ENCODE data around the gene PRPF18. TPM values are rescaled to one million over a fixed set of nuclear protein-coding genes. Genes with fewer than 3 reads are reported as not detected.
"Not testable (repeated sequence)": the region's sequence is repeated elsewhere in the genome, so short reads cannot be mapped to it uniquely, and the experiment has no call there.

PRPF18 gene
- polyA plus RNA-seq (2012; ENCODE audit: insufficient read depth, insufficient read length): 28.8 TPM

GRCh38 chr10:13586676-13587355 lies at the start of gene PRPF18:
TSS of gene PRPF18 (plus strand) at chr10:13586965. CDS start at chr10:13587087, 122 bp downstream.
- DNase-seq (ENCODE audit: low read depth, low spot score): peak; percentile 93
- peak within 1 kb of the TSS; percentile 96 for H3K4me3 ChIP-seq (ENCODE audit: low read length)

- not testable (repeated sequence) for H3K4me3 ChIP-seq (ENCODE audit: low read length); DNase-seq (ENCODE audit: low read depth, low spot score)
These were observed 48.8 kb upstream of the PRPF18 start for GRCh38 chr10:13537985-13538384.

- H3K4me3 ChIP-seq (ENCODE audit: low read length): no peak overlapping the region
- DNase-seq (ENCODE audit: low read depth, low spot score): no peak
These were observed 44.2 kb upstream of the PRPF18 start for GRCh38 chr10:13542533-13542932.

DNA sequence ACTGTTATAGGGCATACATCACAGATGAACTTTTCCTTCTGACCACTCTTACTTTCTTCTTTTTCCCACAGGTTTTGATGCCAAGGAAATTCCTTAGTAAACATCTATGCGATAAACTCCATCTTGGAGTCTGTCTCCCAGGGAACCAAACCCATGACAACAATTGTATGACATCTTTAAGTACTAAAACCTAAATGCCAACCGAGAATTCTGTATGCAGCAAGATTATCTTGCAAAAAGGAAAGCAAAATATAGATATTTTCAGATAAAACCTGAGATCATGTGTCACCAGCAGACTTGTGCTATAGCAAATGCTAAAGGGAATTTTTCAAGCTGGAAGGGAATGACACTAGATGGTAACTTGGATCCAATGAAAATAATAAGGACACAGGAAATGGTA lies 36.0 kb upstream of the PRPF18 start:
- H3K4me3 ChIP-seq (ENCODE audit: low read length): no peak overlapping the region
- DNase-seq (ENCODE audit: low read depth, low spot score): no peak

GRCh38 chr10:13555884-13556510 lies 30.8 kb upstream of the PRPF18 start:
- H3K4me3 ChIP-seq (ENCODE audit: low read length): no peak overlapping the region
- DNase-seq (ENCODE audit: low read depth, low spot score): no peak

DNA sequence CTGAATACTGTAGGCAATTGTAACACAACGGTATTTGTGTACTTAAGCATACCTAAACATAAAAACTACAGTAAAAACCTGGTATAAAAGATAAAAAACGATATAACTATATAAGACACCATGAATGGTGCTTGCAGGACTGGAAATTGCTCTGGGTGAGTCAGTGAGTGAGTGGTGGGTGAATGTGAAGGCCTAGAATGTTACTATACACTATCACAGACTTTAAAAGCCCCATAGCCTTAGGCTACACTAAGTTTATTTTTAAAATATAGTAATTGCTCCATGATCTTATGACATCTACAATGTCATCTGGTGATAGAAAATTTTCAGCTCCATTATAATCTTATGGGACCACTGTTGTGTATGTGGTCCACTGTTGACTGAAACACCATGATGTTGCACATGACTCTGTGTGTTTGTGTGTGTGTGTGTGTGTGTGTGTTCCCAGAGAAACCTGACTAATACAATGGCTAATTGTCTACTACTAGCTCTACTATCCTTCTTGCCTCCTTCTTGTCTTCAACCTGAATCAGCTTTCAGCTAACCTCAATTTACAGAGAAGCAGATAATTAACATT lies 27.6 kb upstream of the PRPF18 start:
- H3K4me3 ChIP-seq (ENCODE audit: low read length): no peak overlapping the region
- no peak for DNase-seq (ENCODE audit: low read depth, low spot score)

DNA sequence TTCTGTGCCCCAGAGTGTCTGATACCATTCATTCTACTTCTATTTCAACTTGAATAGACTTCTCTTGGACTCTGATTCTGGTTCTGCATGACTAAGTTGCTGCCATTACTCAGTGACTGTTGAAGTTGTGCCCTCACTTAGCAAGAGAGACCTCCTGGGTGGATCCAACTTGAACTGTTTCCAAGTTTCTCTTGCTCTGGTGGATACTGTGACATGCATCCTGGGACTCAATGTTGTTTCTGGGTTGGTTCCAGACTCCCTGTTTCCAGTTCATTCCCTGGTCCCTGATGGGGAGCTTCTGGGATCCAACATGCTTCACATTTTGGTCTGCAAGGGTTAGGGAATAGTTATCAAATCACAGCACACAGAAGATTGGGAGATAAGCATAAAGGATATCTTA lies 26.2 kb upstream of the PRPF18 start:
- H3K4me3 ChIP-seq (ENCODE audit: low read length): no peak overlapping the region
- DNase-seq (ENCODE audit: low read depth, low spot score): no peak

GRCh38 chr10:13563481-13564445 lies 23.0 kb upstream of the PRPF18 start:
- no peak for DNase-seq (ENCODE audit: low read depth, low spot score)
- H3K4me3 ChIP-seq (ENCODE audit: low read length): no peak overlapping the region

GRCh38 chr10:13564576-13564975 lies 22.2 kb upstream of the PRPF18 start:
- no peak for DNase-seq (ENCODE audit: low read depth, low spot score)
- no peak overlapping the region for H3K4me3 ChIP-seq (ENCODE audit: low read length)

GRCh38 chr10:13567030-13567429 lies 19.7 kb upstream of the PRPF18 start:
- no peak for DNase-seq (ENCODE audit: low read depth, low spot score)
- H3K4me3 ChIP-seq (ENCODE audit: low read length): no peak overlapping the region

- DNase-seq (ENCODE audit: low read depth, low spot score): no peak
- no peak overlapping the region for H3K4me3 ChIP-seq (ENCODE audit: low read length)
These were observed 15.2 kb upstream of the PRPF18 start for GRCh38 chr10:13571541-13571940.

DNA sequence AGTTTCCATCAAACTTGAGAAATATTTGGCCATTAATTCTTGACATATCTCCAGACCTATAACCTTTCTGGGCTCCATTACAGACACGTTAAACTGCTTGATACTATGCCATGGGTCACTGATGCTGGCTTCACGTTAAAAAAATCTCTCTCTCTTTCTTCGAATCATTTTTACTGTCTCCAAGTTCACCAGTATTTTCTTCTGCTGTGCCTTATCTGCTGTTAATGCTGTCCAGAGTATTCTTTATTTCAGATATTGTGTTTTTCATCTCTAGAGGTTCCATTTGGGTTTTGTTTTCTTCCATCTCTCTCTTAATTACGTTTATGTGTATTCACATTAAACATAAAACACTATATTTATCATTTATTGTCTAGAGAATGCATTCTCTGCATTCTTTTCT lies 12.8 kb upstream of the PRPF18 start:
- H3K4me3 ChIP-seq (ENCODE audit: low read length): no peak overlapping the region
- DNase-seq (ENCODE audit: low read depth, low spot score): no peak

DNA sequence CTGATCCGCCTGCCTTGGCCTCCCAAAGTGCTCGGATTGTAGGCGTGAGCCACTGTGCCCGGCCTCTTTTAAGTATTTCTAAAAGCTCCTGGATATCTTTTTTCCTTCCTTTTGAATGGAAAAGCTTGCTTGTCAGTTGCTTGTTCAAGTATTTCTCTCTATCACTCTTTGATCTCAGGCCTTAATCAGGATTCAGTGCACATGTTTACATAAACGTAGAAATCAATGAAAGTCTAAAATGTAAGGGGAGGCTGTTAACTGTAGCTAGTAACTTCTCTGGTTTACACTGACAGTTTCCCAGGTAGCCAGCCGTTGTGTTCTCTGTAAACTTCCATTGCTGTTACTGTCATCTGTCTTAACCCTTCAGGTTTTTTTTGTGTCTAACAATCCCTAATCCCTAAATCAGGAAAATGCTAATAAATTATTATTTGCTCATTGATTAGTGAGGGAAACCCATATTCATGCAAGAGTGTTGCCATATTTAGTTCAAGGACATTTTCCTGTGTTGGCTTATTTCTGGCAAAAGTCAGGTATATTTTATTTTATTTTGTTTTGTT lies 1.5 kb upstream of the PRPF18 start:
- no peak for DNase-seq (ENCODE audit: low read depth, low spot score)
- no peak overlapping the region for H3K4me3 ChIP-seq (ENCODE audit: low read length)

DNA sequence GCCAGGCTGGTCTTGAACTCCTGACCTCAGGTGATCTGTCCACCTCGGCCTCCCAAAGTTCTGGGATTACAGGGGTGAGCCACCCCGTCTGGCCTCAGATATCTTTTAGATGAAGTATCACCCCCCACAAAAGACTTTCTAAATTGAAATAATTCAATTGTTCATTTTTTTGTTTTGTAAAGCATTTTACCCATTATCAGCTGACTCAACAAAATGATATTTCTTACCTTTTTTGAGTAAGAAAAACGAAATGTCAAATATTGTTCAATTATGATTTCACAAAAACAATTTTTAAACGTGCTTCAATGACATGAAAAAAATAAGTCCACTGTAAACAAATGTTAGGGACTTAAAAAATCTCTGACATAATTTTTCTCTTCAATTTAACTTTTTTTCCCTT lies 822 bp upstream of the PRPF18 start:
- no peak overlapping the region for H3K4me3 ChIP-seq (ENCODE audit: low read length)
- DNase-seq (ENCODE audit: low read depth, low spot score): no peak

GRCh38 chr10:13587391-13587790 lies 626 bp downstream of the PRPF18 start:
- H3K4me3 ChIP-seq (ENCODE audit: low read length): peak overlapping the region; percentile 96
- DNase-seq (ENCODE audit: low read depth, low spot score): no peak

DNA sequence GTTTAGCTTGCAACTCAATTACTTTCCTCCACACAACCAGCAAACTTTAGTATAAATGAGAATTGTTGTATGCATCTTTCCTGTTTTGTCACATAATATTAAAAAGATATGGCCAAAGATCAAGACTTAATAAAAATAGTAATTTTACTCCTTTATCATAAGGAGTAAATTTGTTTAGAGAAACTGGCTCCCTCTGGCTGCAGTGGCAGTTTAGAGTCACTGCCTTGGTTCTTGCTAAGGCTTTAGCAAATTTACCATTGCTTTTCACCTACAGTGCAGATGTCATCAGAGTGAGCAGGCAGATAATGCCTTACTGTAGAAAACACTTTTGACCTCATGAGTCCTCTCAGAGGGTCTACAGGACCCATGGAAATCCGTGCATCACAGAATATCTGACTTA lies 2.6 kb downstream of the PRPF18 start:
- no peak overlapping the region for H3K4me3 ChIP-seq (ENCODE audit: low read length)
- DNase-seq (ENCODE audit: low read depth, low spot score): no peak

GRCh38 chr10:13590886-13591285 lies 4.1 kb downstream of the PRPF18 start:
- H3K4me3 ChIP-seq (ENCODE audit: low read length): no peak overlapping the region
- no peak for DNase-seq (ENCODE audit: low read depth, low spot score)

DNA sequence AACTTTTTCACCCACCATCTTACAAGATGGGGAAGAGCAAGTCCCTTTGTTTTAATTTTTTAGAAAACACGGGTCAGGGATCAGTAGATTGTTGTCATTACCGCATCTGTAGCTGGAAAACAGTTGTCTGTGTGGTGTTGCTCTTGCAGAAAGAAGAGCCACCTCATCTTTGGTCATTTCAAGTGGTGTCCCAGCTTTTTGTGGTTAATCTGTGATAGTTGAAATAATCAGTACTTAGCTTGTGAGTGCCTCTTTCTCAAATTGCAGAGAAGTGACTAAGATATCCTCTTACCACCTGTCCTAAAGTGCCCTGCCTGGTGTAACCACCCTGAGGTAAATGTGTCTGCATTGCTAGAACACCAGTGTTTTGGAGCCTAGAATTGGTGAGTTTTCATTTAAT lies 5.5 kb downstream of the PRPF18 start:
- no peak for DNase-seq (ENCODE audit: low read depth, low spot score)
- H3K4me3 ChIP-seq (ENCODE audit: low read length): no peak overlapping the region

- DNase-seq (ENCODE audit: low read depth, low spot score): no peak
These were observed 6.8 kb downstream of the PRPF18 start for GRCh38 chr10:13593535-13593934.

More at GRCh38 chr10:13593535-13593934, 6.8 kb downstream of the PRPF18 start:
- H3K4me3 ChIP-seq (ENCODE audit: low read length): no peak overlapping the region

Measured in Jurkat, Clone E6-1 (cell line).